ENCODE results near the gene FOXD1. TPM values are rescaled to one million over a fixed set of nuclear protein-coding genes. Genes with fewer than 3 reads are reported as not detected.

Gene FOXD1
- total RNA-seq, 4 donors from 2014 or later, result not detected

DNA sequence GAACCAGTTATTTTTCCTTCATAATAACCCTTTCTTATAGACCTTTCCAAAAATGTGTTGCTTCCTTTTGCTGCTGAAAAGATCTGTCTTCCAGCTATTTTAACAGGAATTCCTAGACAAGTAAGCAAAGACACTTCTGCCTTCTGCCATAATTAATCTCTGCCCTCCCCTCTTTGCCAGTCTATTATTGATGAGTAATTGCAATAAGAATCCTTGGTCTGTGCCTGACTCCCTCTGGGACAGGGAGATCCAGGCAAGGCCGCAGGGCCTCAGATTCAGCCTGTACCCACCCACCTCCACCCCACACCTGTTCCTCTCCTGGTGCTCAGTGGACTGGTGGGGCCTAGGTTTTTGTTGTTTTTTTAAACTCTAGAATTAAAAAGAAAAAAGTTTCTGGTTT is 8.3 kb downstream of the FOXD1 start:
- TF ChIP-seq POLR2A (IDR thresholded peaks at IDR 0.05), result no peak
- no peak for TF ChIP-seq EP300 (IDR thresholded peaks at IDR 0.05; ENCODE audit: low read depth)
- TF ChIP-seq POLR2AphosphoS5 (IDR thresholded peaks at IDR 0.05), result no peak
- no peak for TF ChIP-seq CTCF (IDR thresholded peaks at IDR 0.05)
- no peak for DNase-seq
- WGBS, 2 donors (ENCODE audit: low coverage in 1 of 2), result 61 to 89% methylated on average over 1 of the region's 1 CpG
- Histone ChIP-seq H3K36me3 (no peaks in the 10 kb centered on the region), H3K27ac (no peak overlapping the region), H3K4me3 (no peak overlapping the region), H3K9me3 (no peaks in the 10 kb centered on the region), H3K4me1 (peaks cover 9 to 21% (median 19%) of the 10 kb centered on the region in 4 donors), H3K27me3 (peaks cover 99% of the 10 kb centered on the region)
- in situ Hi-C loops (cut with MboI; ENCODE audit: low pct_ligation_motif_present in 1 of 4, low pct_unique_long_range_greater_than_20kb in 1 of 4, low sequenced_read_pairs in 3 of 4) (loop anchor here (10.0 to 25.0 kb wide), 4 partner anchors 128 to 228 kb away; no protein-coding TSS in a partner anchor), intact Hi-C loops (cut with DNase I; ENCODE audit: low total_unique reads) (loop anchor here (10.0 kb wide), 1 partner anchor 135 kb away; no protein-coding TSS in a partner anchor)

GRCh38 chr5:73438645-73439470 is 9.7 kb downstream of the FOXD1 start:
- H3K36me3 ChIP-seq, result no peaks in the 10 kb centered on the region
- in situ Hi-C loops (cut with MboI; ENCODE audit: low pct_ligation_motif_present in 1 of 4, low pct_unique_long_range_greater_than_20kb in 1 of 4, low sequenced_read_pairs in 3 of 4) (loop anchor here (10.0 to 25.0 kb wide), 4 partner anchors 127 to 227 kb away; no protein-coding TSS in a partner anchor), intact Hi-C loops (cut with DNase I; ENCODE audit: low total_unique reads) (no loop called here)
- H3K4me1 ChIP-seq, result peaks cover 9 to 21% (median 19%) of the 10 kb centered on the region in 4 donors
- DNase-seq, result no peak
- no peaks in the 10 kb centered on the region for H3K9me3 ChIP-seq
- no peak overlapping the region for H3K4me3 ChIP-seq
- no peak overlapping the region for H3K27ac ChIP-seq
- TF ChIP-seq CTCF (IDR thresholded peaks at IDR 0.05) (no peak), POLR2A (IDR thresholded peaks at IDR 0.05) (no peak), EP300 (IDR thresholded peaks at IDR 0.05; ENCODE audit: low read depth) (no peak), POLR2AphosphoS5 (IDR thresholded peaks at IDR 0.05) (no peak)
- WGBS, 2 donors (ENCODE audit: low coverage in 1 of 2), result 28 to 29% methylated on average over 5 of the region's 5 CpGs
- peaks cover 99% of the 10 kb centered on the region for H3K27me3 ChIP-seq

- Histone ChIP-seq H3K4me3 (peak overlapping the region in 2 of 4 donors; percentile 26 to 46), H3K9me3 (no peaks in the 10 kb centered on the region), H3K27me3 (peaks cover 99% of the 10 kb centered on the region), H3K4me1 (peaks cover 9 to 21% (median 19%) of the 10 kb centered on the region in 4 donors), H3K27ac (no peak overlapping the region), H3K36me3 (no peaks in the 10 kb centered on the region)
- TF ChIP-seq CTCF (IDR thresholded peaks at IDR 0.05), result no peak
- TF ChIP-seq POLR2AphosphoS5 (IDR thresholded peaks at IDR 0.05), result peak in 1 of 3 donors; percentile 24
- in situ Hi-C loops (cut with MboI; ENCODE audit: low pct_ligation_motif_present in 1 of 4, low pct_unique_long_range_greater_than_20kb in 1 of 4, low sequenced_read_pairs in 3 of 4) (loop anchor here (10.0 to 25.0 kb wide), 4 partner anchors 126 to 226 kb away; no protein-coding TSS in a partner anchor), intact Hi-C loops (cut with DNase I; ENCODE audit: low total_unique reads) (no loop called here)
- WGBS, 2 donors (ENCODE audit: low coverage in 1 of 2), result 12 to 24% methylated on average over 7 to 18 of the region's 18 CpGs
- DNase-seq, result no peak
These were observed 10.6 kb downstream of the FOXD1 start for GRCh38 chr5:73437777-73438644.
